PC-9 (cell line): Measurements from ENCODE around the gene GSAP.

Source experiments
- EZH2 ChIP-seq: fragments of 200-600 bp; sonication (generic); IDR thresholded peaks from 2 replicates; pipeline ENCODE4 v1.8.0; 2017; ENCODE audit warnings: antibody characterized with exemption, low read depth
- TF ChIP-seq, protein P1 (sequence below): fragments of 200-600 bp; sonication (generic); conservative IDR thresholded peaks from 2 replicates; pipeline ENCODE4 v1.6.1; 2017; ENCODE audit warnings: mixed run types, antibody characterized with exemption, mild to moderate bottlenecking, moderate library complexity

DNA sequence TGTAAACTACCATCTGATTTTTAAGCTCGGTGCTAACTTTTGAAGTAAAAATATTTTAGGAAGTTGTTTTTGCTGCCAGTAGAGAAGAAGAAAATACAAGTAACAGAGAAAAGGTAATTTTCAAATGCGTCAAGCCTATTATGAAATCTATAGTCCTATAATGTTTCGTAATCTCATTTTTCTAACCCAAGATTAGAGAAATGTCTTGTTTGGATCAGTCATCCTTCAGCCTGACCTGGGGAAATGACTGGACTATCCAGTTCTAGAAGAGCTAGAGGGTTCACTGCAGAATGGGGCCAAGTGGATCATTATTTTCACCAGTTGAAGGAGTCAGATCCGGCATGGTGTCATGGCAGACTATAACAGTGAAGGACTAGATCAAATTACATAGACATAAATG lies 153.8 kb downstream of the GSAP start:
- TF ChIP-seq, protein P1, sequence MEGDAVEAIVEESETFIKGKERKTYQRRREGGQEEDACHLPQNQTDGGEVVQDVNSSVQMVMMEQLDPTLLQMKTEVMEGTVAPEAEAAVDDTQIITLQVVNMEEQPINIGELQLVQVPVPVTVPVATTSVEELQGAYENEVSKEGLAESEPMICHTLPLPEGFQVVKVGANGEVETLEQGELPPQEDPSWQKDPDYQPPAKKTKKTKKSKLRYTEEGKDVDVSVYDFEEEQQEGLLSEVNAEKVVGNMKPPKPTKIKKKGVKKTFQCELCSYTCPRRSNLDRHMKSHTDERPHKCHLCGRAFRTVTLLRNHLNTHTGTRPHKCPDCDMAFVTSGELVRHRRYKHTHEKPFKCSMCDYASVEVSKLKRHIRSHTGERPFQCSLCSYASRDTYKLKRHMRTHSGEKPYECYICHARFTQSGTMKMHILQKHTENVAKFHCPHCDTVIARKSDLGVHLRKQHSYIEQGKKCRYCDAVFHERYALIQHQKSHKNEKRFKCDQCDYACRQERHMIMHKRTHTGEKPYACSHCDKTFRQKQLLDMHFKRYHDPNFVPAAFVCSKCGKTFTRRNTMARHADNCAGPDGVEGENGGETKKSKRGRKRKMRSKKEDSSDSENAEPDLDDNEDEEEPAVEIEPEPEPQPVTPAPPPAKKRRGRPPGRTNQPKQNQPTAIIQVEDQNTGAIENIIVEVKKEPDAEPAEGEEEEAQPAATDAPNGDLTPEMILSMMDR, result no peak
- no peak for TF ChIP-seq EZH2
